Naive B cell (primary cell): ENCODE measurements around the gene PSMB10. TPM values are rescaled to one million over a fixed set of nuclear protein-coding genes. Genes with fewer than 3 reads are reported as not detected.
A peak's percentile ranks its signal among the peaks of the same experiment; 100 is the strongest.

Experiments
- ATAC-seq, 2 donors: fragments of 150-1000 bp; cut with Tn5 transposase; 2 replicates each; pipeline ENCODE4 v1.10.0; 2021; ENCODE audit warnings: low read depth in 2 of 2, mild to moderate bottlenecking in 2 of 2, moderate library complexity in 2 of 2
- DNase-seq: peaks from one replicate; pipeline ENCODE4 v3.0.0; 2022
- H3K27ac Mint-ChIP-seq, 6 donors: one replicate each; pipeline ENCODE4 v1.8.0; 2020 to 2022; ENCODE audit warnings: mild to moderate bottlenecking in 6 of 6, mixed read lengths in 6 of 6, moderate library complexity in 5 of 6, inconsistent platforms in 2 of 6
- H3K27me3 Mint-ChIP-seq, 3 donors: one replicate each; pipeline ENCODE4 v1.8.0; 2021 to 2022; ENCODE audit warnings: mixed read lengths in 3 of 3, mild to moderate bottlenecking in 1 of 3
- H3K36me3 Mint-ChIP-seq, 2 donors: one replicate each; pipeline ENCODE4 v1.8.0; 2020 to 2022; ENCODE audit warnings: mixed read lengths in 2 of 2, inconsistent platforms in 1 of 2, mild to moderate bottlenecking in 1 of 2
- H3K4me1 Mint-ChIP-seq, 3 donors: one replicate each; pipeline ENCODE4 v1.8.0; 2020 to 2022; ENCODE audit warnings: mixed read lengths in 3 of 3, inconsistent platforms in 1 of 3, mild to moderate bottlenecking in 1 of 3, moderate library complexity in 1 of 3
- H3K4me3 Mint-ChIP-seq, 8 donors: one replicate each; pipeline ENCODE4 v1.8.0; 2020 to 2022; ENCODE audit warnings: mild to moderate bottlenecking in 8 of 8, mixed read lengths in 8 of 8, moderate library complexity in 8 of 8, inconsistent platforms in 2 of 8
- H3K9me3 Mint-ChIP-seq, 7 donors: one replicate each; pipeline ENCODE4 v1.8.0; 2020 to 2022; ENCODE audit warnings: mixed read lengths in 7 of 7, mild to moderate bottlenecking in 5 of 7, inconsistent platforms in 2 of 7, moderate library complexity in 1 of 7
- polyA plus RNA-seq, 6 donors: library from polyadenylated mRNA; unstranded; fragments of 300-500 nt; fragmentation: Illumina TruSeq; gene quantifications; one replicate each; pipeline ENCODE4 v1.2.3, GENCODE V29; 2021; ENCODE audit warnings: low read depth in 6 of 6

The PSMB10 gene
- polyA plus RNA-seq, 6 donors from 2014 or later: 398 to 770 (median 477) TPM

DNA sequence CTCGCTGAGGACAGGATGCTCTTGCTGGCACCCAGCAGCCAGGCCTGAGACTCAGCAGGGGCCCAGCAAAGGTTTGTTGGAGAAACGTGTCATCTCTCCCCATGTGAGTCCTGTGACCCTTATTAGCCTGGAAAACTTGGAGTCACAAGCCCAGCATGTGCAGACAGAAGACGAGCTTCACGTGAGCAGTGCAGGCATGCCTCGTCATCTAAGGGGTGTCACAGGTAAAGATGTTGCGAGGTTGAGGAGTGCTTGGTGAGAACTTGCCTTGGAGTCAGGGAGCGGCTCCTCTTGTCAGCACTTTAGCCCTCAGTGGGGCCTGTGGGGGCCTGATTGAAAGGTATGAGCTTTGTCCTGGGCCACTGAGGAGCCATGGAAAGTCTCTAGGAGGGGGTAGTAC lies 2.8 kb downstream of the PSMB10 start:
- Mint-ChIP-seq H3K36me3 (peaks cover 0 to 10% of the 10 kb centered on the region in 2 donors), H3K9me3 (no peaks in the 10 kb centered on the region), H3K4me3 (peak overlapping the region in 5 of 8 donors; percentile 10 to 71 (median 45)), H3K27ac (peak overlapping the region in 3 of 6 donors; percentile 37 to 92 (median 62)), H3K27me3 (no peaks in the 10 kb centered on the region), H3K4me1 (peaks cover 25 to 29% (median 25%) of the 10 kb centered on the region in 3 donors)
- no peak for DNase-seq
- ATAC-seq: no peak

- ATAC-seq: no peak
- Mint-ChIP-seq H3K4me1 (peaks cover 32 to 40% (median 34%) of the 10 kb centered on the region in 3 donors), H3K27ac (peak overlapping the region in 2 of 6 donors; percentile 27 to 32), H3K36me3 (peaks cover 0 to 10% of the 10 kb centered on the region in 2 donors), H3K27me3 (no peaks in the 10 kb centered on the region), H3K9me3 (no peaks in the 10 kb centered on the region), H3K4me3 (peak overlapping the region in 1 of 8 donors; percentile 33)
- DNase-seq: no peak
These were observed 4.2 kb downstream of the PSMB10 start for GRCh38 chr16:67932462-67932840.

DNA sequence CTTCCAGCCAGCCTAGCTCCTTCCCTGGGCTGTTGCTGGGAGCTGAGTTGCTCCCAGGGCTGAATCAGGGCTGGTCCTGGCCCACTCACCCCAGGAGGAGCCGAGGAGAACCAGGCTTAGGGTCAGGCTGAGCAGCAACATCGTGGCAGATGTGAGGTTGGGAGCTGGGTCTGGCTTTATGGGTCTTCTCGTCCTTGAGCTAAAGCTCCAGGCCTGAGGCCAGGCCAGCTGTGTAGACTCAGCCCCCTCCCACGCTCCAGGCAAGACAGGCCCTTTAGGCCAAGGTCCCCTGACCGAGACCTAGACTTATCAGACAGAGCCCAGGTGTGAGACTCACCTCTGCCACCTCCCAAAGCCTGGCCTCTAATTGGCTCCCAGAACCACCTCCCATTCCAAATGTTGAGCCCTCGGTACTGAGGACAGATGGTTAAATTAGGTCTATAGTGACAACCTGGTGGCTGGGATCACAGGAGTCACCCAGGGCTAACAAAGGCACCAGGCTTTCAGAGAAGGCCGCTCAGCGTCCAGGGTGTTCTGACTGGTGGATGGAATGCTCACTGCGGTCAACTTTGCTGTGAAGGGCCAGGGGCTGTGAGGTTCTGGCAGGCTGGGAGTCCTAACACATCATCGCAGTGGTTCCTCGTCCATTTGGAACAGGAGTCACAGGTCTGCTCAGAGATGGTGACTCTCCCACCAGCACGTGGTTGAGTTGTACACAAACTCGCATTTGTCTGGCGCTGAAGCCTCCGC lies 4.8 kb downstream of the PSMB10 start, which contains the start of gene CTRL:
CTRL (minus strand) TSS at position 151 of the 750 bp plus-strand sequence; CDS start at position 141, 10 bp downstream.
- no peak for DNase-seq
- Mint-ChIP-seq H3K27me3 (no peaks in the 10 kb centered on the region), H3K4me3 (peak within 1 kb of the TSS in 1 of 8 donors; percentile 33), H3K9me3 (no peaks in the 10 kb centered on the region), H3K4me1 (peaks cover 27 to 35% (median 28%) of the 10 kb centered on the region in 3 donors), H3K27ac (peak within 1 kb of the TSS in 2 of 6 donors; percentile 27 to 32), H3K36me3 (peaks cover 0 to 10% of the 10 kb centered on the region in 2 donors)
- ATAC-seq: no peak

- Mint-ChIP-seq H3K36me3 (peaks cover 0 to 8% of the 10 kb centered on the region in 2 donors), H3K4me3 (no peak overlapping the region), H3K9me3 (no peaks in the 10 kb centered on the region), H3K4me1 (peaks cover 33 to 41% (median 36%) of the 10 kb centered on the region in 3 donors), H3K27ac (no peak overlapping the region), H3K27me3 (no peaks in the 10 kb centered on the region)
- ATAC-seq (no peak), DNase-seq (no peak)
These were observed 5.9 kb downstream of the PSMB10 start for GRCh38 chr16:67930678-67931211.

DNA sequence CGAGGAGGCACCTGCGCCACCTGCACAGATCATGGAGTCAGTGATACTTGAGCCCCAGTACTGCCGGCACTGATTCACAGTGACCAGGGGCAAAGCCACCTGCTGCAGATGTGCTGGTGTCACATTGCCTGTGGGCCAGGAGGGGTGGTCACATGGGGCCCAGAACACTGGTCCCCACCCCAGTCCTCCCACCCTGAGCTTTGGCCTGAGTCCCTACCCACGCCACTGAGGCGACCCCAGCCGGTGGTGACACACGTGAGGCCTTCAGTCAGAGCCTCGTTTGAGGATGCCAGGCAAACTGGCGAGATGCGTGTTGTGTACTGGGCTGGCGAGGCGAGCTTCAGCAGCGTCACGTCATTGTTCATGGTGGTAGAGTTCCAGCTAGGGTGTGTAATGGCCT lies 6.5 kb downstream of the PSMB10 start:
- H3K9me3 Mint-ChIP-seq: no peaks in the 10 kb centered on the region
- ATAC-seq (no peak), DNase-seq (no peak)
- H3K36me3 Mint-ChIP-seq: peaks cover 0 to 3% of the 10 kb centered on the region in 2 donors
- H3K27me3 Mint-ChIP-seq: no peaks in the 10 kb centered on the region
- no peak overlapping the region for H3K27ac Mint-ChIP-seq
- H3K4me1 Mint-ChIP-seq: peaks cover 31 to 41% (median 36%) of the 10 kb centered on the region in 3 donors
- no peak overlapping the region for H3K4me3 Mint-ChIP-seq

- Mint-ChIP-seq H3K4me3 (no peak overlapping the region), H3K27ac (peak overlapping the region in 3 of 6 donors; percentile 11 to 75 (median 24)), H3K27me3 (no peaks in the 10 kb centered on the region), H3K36me3 (no peaks in the 10 kb centered on the region), H3K9me3 (no peaks in the 10 kb centered on the region), H3K4me1 (peaks cover 30 to 42% (median 39%) of the 10 kb centered on the region in 3 donors)
- ATAC-seq (peak; percentile 85 to 90), DNase-seq (peak; percentile 59)
These were observed 7.9 kb downstream of the PSMB10 start for GRCh38 chr16:67928561-67929364.

DNA sequence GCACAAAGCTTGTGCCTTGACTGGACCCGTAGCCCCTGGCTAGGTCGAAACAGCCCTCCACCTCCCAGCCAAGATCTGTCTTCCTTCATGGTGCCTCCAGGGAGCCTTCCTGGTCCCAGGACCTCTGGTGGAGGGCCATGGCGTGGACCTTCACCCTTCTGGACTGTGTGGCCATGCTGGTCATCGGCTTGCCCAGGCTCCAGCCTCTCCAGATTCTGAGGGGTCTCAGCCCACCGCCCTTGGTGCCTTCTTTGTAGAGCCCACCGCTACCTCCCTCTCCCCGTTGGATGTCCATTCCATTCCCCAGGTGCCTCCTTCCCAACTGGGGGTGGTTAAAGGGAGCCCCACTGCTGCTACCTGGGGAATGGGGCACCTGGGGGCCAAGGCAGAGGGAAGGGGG lies 8.5 kb downstream of the PSMB10 start:
- no peaks in the 10 kb centered on the region for H3K9me3 Mint-ChIP-seq
- no peaks in the 10 kb centered on the region for H3K36me3 Mint-ChIP-seq
- H3K27me3 Mint-ChIP-seq: no peaks in the 10 kb centered on the region
- H3K27ac Mint-ChIP-seq: peak overlapping the region in 3 of 6 donors; percentile 24 to 78 (median 75)
- ATAC-seq (peak in 1 of 2 donors; percentile 6), DNase-seq (no peak)
- H3K4me3 Mint-ChIP-seq: no peak overlapping the region
- peaks cover 30 to 45% (median 38%) of the 10 kb centered on the region in 3 donors for H3K4me1 Mint-ChIP-seq

DNA sequence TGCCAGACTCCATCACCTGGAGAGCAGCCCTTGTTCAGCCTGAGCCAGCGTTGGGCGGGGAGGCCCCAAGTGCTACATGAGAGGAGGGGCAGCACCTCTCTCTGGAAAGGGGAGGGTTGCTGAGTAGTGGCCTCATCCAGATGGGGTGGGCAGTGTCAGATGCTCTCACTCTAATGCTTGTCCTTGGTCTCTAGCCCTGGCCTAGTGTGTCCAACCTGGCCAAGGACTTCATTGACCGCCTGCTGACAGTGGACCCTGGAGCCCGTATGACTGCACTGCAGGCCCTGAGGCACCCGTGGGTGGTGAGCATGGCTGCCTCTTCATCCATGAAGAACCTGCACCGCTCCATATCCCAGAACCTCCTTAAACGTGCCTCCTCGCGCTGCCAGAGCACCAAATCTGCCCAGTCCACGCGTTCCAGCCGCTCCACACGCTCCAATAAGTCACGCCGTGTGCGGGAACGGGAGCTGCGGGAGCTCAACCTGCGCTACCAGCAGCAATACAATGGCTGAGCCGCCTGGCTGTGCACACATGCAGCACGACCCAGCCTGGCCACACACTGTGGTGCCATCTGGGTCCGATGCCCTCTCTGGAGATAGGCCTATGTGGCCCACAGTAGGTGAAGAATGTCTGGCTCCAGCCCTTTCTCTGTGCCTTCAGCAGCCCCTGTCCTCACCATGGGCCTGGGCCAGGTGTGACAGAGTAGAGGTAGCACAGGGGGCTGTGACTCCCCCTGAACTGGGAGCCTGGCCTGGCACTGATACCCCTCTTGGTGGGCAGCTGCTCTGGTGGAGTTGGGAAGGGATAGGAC lies 9.3 kb downstream of the PSMB10 start:
- H3K27me3 Mint-ChIP-seq: no peaks in the 10 kb centered on the region
- peak overlapping the region in 1 of 6 donors; percentile 75 for H3K27ac Mint-ChIP-seq
- H3K9me3 Mint-ChIP-seq: no peaks in the 10 kb centered on the region
- peaks cover 32 to 46% (median 43%) of the 10 kb centered on the region in 3 donors for H3K4me1 Mint-ChIP-seq
- no peak for DNase-seq
- ATAC-seq: no peak
- no peaks in the 10 kb centered on the region for H3K36me3 Mint-ChIP-seq
- H3K4me3 Mint-ChIP-seq: no peak overlapping the region

DNA sequence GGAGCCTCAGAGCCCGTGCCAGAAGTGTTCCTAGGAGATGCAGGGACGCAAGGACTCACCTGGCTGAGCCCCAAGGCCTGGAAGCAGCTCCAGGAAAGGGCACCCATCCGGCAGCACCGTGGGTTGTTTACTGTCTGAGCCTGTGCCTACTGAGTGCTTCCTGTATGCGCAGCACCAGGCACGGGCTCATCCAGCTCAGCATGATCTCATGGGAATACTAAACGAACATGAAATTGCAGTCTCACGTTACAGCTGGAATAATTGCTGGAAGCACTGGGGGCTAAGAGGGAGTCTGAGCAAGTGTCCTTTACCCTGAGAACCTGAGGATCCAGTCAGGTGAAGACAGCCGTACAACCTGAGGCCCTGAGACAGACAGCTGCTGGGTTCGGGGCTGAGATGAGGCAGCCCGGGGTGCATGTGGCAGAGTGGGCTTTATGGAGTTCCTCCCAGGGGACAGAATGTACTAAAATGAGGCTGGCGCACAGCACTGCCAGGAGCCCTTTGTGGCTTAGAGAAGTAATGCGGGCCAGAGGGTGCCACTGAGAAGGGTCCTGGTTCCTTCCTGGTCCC lies 10.4 kb downstream of the PSMB10 start:
- no peaks in the 10 kb centered on the region for H3K27me3 Mint-ChIP-seq
- DNase-seq: no peak
- H3K9me3 Mint-ChIP-seq: no peaks in the 10 kb centered on the region
- no peaks in the 10 kb centered on the region for H3K36me3 Mint-ChIP-seq
- H3K4me1 Mint-ChIP-seq: peaks cover 35 to 49% (median 40%) of the 10 kb centered on the region in 3 donors
- ATAC-seq: peak in 1 of 2 donors; percentile 24
- H3K27ac Mint-ChIP-seq: peak overlapping the region in 4 of 6 donors; percentile 30 to 90 (median 83)
- H3K4me3 Mint-ChIP-seq: peak overlapping the region in 5 of 8 donors; percentile 15 to 73 (median 36)

DNA sequence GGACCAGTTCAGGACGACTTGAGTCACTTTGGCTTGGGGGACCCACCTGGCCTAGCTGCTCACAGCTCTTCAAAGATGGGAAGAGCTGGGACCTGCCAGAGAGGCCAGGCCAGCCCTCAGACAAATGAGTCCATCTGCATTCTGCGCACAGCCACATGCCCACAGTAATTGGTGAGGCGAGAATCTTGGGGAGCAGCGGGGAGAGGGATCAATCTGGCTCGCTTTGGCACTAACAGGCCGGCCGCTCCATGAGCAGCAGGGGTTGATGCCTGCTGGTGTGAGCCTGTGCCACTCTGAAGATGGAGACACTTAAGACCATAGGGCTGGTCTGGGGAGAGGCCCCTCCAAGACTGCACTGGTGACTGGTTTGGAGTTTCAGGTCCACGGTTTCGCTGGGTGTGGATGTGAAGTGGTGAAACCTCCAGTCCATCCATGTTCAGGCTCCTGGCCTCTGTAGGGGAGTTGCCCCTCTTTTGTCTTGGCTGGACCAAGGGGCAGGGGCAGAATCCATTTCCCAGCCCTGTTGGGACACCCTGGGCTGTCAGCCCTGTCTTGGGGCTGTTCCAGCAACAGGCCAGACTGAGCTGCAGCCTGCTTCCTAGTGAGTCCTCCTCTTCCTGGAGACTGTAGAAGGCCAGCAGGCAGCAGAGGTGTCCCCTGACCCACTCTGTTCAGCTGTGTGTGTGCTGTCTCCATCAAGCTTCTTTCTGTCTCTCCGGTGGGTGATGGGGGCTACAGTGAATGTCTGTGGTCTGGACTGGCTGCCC lies 12.3 kb downstream of the PSMB10 start:
- Mint-ChIP-seq H3K9me3 (no peaks in the 10 kb centered on the region), H3K4me3 (no peak overlapping the region), H3K27ac (no peak overlapping the region), H3K4me1 (peaks cover 34 to 49% (median 40%) of the 10 kb centered on the region in 3 donors), H3K27me3 (no peaks in the 10 kb centered on the region), H3K36me3 (no peaks in the 10 kb centered on the region)
- ATAC-seq (no peak), DNase-seq (no peak)

DNA sequence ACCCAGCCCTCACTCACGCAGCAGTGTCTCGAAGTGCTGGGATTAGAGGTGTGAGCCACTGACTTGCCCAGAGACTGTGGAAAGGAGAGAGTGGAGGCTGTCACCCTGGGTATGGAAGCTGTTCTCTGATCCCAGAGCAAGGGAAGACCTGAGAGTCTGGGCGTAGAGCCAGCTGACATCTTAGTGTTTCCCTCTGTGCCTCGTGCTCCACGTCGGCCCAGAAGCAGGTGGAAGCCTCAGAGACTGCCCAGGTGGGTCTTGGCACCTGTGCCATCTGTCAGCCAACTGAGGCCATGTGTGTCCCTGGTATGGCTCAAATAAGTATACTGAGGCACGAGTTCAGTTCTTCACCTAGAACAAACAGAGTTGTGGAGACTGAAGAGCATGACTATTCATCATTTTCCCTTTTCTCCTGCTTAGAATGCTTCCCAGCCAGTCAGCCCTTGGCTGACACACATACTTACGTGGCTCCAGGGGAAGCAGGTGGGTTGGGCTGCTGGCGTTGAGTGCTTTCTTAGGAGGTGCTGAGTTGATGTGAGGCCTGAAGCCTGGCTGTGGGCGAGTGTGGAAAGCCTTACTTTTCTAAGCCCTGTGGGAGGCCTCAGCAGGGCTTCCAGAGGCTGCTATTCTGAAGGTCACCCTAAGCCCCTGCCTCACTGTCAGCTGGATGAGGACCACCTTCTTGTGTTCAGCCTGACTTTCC lies 13.1 kb downstream of the PSMB10 start:
- Mint-ChIP-seq H3K9me3 (no peaks in the 10 kb centered on the region), H3K36me3 (no peaks in the 10 kb centered on the region), H3K4me1 (peaks cover 33 to 48% (median 38%) of the 10 kb centered on the region in 3 donors), H3K27ac (peak overlapping the region in 1 of 6 donors; percentile 37), H3K4me3 (no peak overlapping the region), H3K27me3 (no peaks in the 10 kb centered on the region)
- DNase-seq (no peak), ATAC-seq (no peak)
